Activated T-helper 1 cell treated with anti-CD3 and anti-CD28 coated beads, Interleukin-12 subunit alpha, Interleukin-12 subunit beta, Interleukin-2, Interleukin-4 antibody, amounts not matched to agents 30 ng/mL and 10 ng/mL and 1 ng/mL, durations not matched to agents 14 hours and 24 hours and 36 hours (primary cell): ENCODE measurements around the gene PRR33. TPM values are rescaled to one million over a fixed set of nuclear protein-coding genes. Genes with fewer than 3 reads are reported as not detected.

Experiments used
- DNase-seq: peaks from one replicate; pipeline ENCODE4 v3.0.0; 2021; ENCODE audit warnings: low spot score
- H3K27ac Mint-ChIP-seq: one replicate; pipeline ENCODE4 v1.8.0; 2021; ENCODE audit warnings: mild to moderate bottlenecking, mixed read lengths
- H3K27me3 Mint-ChIP-seq: one replicate; pipeline ENCODE4 v1.8.0; 2022; ENCODE audit warnings: mild to moderate bottlenecking, moderate library complexity, mixed read lengths; ENCODE audit not compliant: insufficient read depth
- H3K36me3 Mint-ChIP-seq: one replicate; pipeline ENCODE4 v1.8.0; 2021; ENCODE audit warnings: low read depth, mixed read lengths
- H3K4me1 Mint-ChIP-seq: one replicate; pipeline ENCODE4 v1.8.0; 2021; ENCODE audit warnings: low read depth, mixed read lengths
- H3K4me3 Mint-ChIP-seq: one replicate; pipeline ENCODE4 v1.8.0; 2021; ENCODE audit warnings: mild to moderate bottlenecking, moderate library complexity, mixed read lengths
- H3K9me3 Mint-ChIP-seq: one replicate; pipeline ENCODE4 v1.8.0; 2021; ENCODE audit warnings: mixed read lengths
- intact Hi-C: fragments of 100-400 bp; cut with micrococcal nuclease; formaldehyde crosslinking; loops from one replicate; pipeline ENCODE4 v1.15.1; 2024
- total RNA-seq: library from RNA; stranded (reverse); gene quantifications from 2 replicates; pipeline ENCODE4 v1.2.3, GENCODE V29; 2022

The PRR33 gene
- total RNA-seq, 1 donor from 2014 or later = 0.05 TPM

DNA sequence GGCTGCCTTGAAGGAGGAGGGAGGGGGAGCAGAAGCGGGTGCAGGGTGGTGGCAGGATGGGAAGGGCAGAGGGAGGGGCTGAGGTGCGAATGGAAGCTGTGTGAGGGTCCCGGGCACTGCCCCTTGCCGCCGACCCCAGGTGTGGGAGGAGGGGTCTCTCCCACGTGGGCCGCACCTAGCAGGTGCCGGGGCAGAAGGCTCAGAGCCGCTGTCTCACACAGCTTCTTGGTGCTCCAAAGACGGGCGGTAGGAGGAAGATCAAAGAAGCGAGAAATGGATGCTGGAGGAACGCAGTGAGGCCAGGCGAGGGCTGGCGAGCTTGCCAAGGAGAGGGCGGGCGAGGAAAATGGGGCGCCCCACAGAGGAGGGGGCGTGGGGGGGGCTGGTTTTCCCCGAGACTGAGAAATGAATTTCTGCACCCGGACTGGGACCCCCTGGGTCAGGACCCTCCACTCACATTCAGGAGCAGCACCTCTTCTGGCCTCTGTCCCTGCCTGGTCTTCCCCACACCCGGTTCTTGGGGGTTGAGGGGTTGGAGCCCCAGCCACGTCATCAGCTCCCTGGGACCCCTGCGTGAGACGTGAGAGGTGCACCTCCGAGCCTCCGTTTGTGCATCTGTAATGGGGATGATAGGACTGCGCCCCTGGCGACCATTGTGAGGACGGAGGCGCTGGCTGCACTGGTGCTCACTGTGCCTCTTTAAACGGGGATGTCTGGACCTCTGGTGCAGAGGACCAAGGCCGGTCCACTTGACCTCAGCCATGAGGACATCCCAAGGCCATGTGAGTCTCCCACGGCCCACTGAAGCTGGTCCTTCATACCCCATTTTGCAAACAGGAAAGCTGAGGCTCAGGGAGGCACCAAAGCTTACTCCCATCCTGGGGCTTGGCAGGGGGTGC is 22.0 kb downstream of the PRR33 start:
- DNase-seq = no peak
- no peak overlapping the region for H3K4me3 Mint-ChIP-seq
- intact Hi-C loops = loop anchor here (2.0 kb wide), 1 partner anchor 15 kb away; no protein-coding TSS in a partner anchor
- H3K36me3 Mint-ChIP-seq = peaks cover 5% of the 10 kb centered on the region
- no peaks in the 10 kb centered on the region for H3K9me3 Mint-ChIP-seq
- H3K27ac Mint-ChIP-seq = no peak overlapping the region
- H3K4me1 Mint-ChIP-seq = peaks cover 9% of the 10 kb centered on the region
- H3K27me3 Mint-ChIP-seq = peaks cover 2% of the 10 kb centered on the region

DNA sequence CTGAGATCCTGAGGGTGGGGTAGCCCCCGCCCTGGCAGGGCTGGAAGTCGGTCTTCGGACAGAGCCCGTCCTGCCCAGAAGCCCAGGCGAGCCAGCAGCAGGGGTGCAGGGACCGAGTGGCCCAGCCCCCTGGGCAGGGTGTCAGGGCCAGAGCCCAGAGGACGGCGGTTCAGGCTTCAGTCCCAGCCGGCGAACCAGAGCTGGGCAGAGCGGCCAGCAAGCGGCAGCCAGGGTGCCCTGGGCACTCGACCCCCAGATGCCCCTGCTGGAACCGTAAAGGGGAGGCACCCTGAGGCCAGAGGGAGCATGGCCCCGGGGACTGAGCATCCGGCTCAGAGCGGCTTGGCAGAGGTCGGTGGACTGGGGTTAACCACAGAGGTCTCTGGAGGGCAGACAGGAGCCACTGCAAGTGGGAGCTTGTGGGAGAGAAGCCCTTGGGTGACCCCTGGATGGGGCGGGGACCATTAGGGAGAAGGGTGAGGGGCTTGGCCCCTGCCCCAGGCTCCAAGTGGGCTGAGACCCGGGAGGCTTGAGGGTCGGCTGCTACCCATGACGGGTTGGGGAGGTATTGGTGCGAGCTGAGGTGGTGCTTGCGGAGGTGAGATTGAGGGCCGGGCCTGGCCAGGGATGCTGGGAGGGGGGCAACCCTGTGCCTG is 22.9 kb downstream of the PRR33 start:
- no peak overlapping the region for H3K27ac Mint-ChIP-seq
- H3K27me3 Mint-ChIP-seq = peaks cover 2% of the 10 kb centered on the region
- H3K4me1 Mint-ChIP-seq = peaks cover 9% of the 10 kb centered on the region
- peaks cover 5% of the 10 kb centered on the region for H3K36me3 Mint-ChIP-seq
- no peak for DNase-seq
- no peak overlapping the region for H3K4me3 Mint-ChIP-seq
- no peaks in the 10 kb centered on the region for H3K9me3 Mint-ChIP-seq
- intact Hi-C loops = no loop called here

DNA sequence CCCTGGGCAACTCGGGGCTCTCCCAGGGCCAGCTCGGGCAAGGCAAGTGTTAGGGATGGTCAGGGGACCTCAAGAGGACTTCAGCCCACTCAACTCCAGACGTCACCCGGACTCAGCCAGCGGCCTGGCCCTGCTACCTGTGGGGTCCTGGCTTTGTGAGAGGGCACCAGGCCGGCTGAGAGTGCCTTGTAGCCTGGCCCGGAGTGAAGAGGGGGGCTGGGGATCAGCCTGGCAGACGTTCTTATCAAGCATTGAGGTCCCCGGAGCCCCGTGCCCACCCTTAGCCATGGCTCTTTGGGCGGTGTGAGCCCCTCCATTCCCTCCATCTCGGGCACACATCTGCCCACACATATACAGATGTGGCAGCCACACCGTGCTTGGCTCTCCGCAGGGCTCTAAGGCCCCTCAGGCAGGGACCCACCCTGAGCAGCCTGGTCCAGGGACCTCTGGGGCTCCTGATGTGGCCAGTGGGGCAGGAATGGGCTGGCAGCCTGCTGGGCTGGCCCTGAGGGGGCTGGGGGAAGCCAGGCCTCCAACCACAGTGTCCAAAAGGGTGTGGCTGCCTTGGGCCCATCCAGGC is 23.5 kb downstream of the PRR33 start:
- Mint-ChIP-seq H3K27ac (no peak overlapping the region), H3K36me3 (peaks cover 5% of the 10 kb centered on the region)

DNA sequence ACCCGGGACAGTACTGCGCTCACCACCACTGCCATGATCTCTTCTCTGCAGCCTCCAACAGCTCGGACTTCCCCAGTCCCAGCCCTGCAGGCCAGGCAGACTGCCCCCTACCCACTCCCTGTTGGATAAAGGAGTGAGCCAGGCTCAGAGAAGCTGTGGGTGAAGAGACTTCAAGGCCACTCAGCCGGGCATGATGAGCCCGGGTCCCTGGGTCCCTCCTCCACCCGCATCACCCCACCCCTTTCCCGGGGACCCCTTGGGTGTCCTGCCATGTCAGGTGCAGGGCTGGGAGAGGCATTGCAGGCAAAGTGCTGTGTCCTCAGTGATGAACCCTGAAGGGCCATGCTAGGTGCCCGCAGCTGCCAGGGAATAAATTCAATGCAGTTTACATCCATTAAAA is 24.3 kb downstream of the PRR33 start:
- Mint-ChIP-seq H3K4me1 (peaks cover 9% of the 10 kb centered on the region), H3K27ac (no peak overlapping the region), H3K27me3 (peaks cover 2% of the 10 kb centered on the region)

More for the DNA sequence above, 23.5 kb downstream of the PRR33 start:
- Mint-ChIP-seq H3K27me3 (peaks cover 2% of the 10 kb centered on the region), H3K4me1 (peaks cover 9% of the 10 kb centered on the region), H3K9me3 (no peaks in the 10 kb centered on the region), H3K4me3 (no peak overlapping the region)
- DNase-seq = no peak
- intact Hi-C loops = no loop called here

DNA sequence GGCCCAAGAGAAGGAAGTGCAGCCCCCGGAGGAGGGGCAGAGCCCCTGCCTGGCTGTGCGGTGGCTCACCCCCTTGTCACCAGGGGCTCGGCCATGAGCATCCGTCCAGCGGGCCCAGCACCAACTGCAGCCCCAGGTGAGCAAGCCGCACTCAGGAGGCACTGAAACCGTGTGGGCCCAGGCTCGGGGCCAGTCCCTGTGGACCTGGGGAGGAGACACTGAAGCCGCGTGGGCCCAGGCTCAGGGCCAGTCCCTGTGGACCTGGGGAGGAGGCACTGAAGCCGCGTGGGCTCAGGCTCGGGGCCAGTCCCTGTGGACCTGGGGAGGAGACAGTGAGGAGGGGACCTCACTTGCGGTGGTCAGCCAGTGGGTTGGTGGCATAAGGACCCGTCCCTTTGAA is 24.9 kb downstream of the PRR33 start:
- Mint-ChIP-seq H3K27ac (no peak overlapping the region), H3K4me1 (peaks cover 9% of the 10 kb centered on the region), H3K4me3 (no peak overlapping the region), H3K9me3 (no peaks in the 10 kb centered on the region), H3K36me3 (peaks cover 5% of the 10 kb centered on the region), H3K27me3 (peaks cover 2% of the 10 kb centered on the region)
- no peak for DNase-seq
- intact Hi-C loops = no loop called here

More for the DNA sequence above, 24.3 kb downstream of the PRR33 start:
- intact Hi-C loops = no loop called here
- Mint-ChIP-seq H3K36me3 (peaks cover 5% of the 10 kb centered on the region), H3K4me3 (no peak overlapping the region), H3K9me3 (no peaks in the 10 kb centered on the region)
- no peak for DNase-seq

DNA sequence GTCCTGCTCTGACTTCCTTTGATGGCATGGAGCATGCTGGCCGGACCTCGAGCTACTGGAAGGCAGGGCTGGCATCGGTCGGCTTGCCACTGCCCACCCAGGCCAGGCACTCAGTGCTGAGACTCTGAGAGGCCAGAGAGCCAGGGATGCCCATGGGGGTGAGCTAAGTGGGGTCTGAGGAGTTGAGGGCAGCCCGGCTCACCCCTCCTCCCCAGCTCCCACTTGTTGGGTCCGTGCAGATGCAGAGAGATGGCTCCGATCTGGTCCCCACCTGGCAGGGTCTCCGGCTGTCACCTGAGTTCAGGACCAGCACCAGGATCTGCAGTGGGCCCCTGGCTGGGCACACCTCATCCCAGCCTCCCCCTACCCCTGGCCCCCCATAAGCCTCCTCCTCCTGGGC is 25.5 kb downstream of the PRR33 start:
- intact Hi-C loops = no loop called here
- Mint-ChIP-seq H3K36me3 (peaks cover 5% of the 10 kb centered on the region), H3K27ac (no peak overlapping the region), H3K4me3 (no peak overlapping the region), H3K9me3 (no peaks in the 10 kb centered on the region), H3K4me1 (peaks cover 9% of the 10 kb centered on the region), H3K27me3 (peaks cover 2% of the 10 kb centered on the region)
- DNase-seq = no peak

DNA sequence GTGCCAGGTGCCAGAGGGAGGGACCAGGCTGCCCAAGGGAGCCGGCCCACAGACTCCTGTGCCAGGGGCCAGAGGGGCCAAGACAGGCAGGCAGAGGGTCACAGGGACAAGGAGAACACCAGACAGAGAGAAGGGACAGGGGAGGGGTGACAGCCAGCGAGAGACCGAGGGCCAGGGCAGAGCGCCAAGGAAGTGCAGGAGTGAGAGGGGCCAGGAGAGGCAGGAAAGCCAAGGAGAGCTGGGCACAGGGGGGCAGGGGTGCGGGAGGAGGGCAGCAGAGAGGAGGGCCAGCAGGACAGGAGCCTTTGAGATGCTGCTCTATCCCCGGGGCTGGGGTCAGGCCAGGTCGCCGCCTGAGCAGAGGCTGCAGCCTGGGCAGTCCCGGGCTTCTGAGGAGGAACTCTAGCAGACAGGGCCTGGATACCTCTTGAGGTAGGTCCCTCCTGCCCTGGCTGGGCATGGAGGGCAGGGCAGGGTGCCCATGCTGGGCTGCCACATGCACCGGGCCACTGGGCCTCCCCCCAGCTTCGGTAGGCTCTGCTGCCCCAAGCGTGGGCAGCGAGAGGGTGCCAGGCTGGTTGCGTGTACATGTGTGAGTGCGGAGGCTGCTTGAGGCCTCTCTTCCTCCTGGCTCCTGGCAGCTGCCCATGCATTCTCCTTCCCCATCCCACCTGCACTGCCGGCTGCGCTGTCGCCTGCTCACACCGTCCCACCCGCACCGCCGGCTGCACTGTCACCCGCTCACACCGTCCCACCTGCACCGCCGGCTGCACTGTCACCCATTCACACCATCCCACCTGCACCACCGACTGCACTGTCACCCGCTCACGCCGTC is 26.6 kb downstream of the PRR33 start:
- H3K4me1 Mint-ChIP-seq = no peaks in the 10 kb centered on the region
- intact Hi-C loops = no loop called here
- H3K27me3 Mint-ChIP-seq = peaks cover 2% of the 10 kb centered on the region
- H3K9me3 Mint-ChIP-seq = no peaks in the 10 kb centered on the region
- no peak overlapping the region for H3K4me3 Mint-ChIP-seq
- H3K36me3 Mint-ChIP-seq = peaks cover 3% of the 10 kb centered on the region
- no peak overlapping the region for H3K27ac Mint-ChIP-seq
- no peak for DNase-seq

DNA sequence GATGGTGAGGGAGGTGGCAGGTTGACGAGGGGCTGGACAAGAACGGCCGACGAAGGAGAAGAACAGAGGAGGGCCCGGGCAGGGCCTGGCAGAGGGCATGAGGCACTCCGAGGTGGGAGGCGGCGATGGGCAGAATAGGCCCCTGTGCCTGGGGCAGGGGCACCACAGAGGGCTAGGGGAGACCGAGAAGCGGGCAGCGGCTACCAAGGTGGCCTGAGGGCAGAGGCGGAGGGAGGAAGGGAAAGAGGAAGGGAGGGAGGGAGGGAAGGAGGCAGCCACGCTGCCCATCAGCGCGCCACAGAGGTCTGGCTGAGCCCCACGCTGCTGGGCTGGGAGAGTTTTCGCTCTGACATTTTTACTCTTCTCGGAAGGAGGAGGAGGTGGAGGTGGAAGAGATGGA is 27.5 kb downstream of the PRR33 start:
- intact Hi-C loops = no loop called here
- H3K27ac Mint-ChIP-seq = no peak overlapping the region
- no peaks in the 10 kb centered on the region for H3K4me1 Mint-ChIP-seq
- peaks cover 2% of the 10 kb centered on the region for H3K27me3 Mint-ChIP-seq
- no peak overlapping the region for H3K4me3 Mint-ChIP-seq
- no peaks in the 10 kb centered on the region for H3K9me3 Mint-ChIP-seq
- no peak for DNase-seq
- peaks cover 3% of the 10 kb centered on the region for H3K36me3 Mint-ChIP-seq

DNA sequence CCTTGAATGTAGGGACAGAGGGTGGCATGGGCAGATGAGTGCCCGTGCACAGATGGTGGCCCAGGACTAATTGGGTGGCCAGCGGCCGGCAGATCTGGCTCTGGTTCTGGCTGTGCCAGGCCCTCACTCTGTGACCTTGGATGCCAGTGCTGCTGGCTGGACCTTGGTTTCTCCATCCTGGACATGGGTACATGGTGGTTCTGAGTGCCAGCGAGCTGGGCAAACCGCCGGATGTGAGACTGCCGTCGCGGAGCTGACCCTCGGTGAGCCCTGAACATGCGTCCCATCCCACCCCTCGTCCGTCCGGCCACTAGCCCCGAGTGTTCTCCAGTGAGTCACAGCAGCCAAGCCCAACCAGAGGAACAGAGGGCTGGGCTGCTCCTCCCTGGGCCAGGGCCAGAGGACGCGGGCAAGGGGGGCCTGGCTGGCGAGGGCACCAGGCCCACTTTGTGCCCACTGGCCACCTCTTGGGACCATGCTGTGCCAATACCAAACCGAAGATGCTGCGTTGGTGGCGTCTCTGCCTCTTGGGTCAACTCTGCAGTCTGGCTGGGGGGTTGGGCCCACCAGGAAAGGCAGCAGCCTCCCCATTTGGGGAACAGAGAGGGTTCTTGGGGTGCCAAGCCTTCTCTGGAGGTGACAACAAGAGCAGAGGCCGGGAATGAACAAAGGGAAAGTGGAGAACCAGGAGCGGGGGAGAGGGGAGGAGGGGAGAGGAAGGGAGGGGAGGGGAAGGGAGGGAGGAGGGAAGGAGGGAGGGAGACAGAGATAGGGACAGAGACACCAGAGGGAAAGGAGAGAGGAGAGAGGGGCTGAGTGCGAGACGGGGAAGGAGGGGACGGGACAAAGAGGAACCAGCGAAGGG is 28.1 kb downstream of the PRR33 start:
- peaks cover 3% of the 10 kb centered on the region for H3K36me3 Mint-ChIP-seq
- DNase-seq = no peak
- no peaks in the 10 kb centered on the region for H3K9me3 Mint-ChIP-seq

DNA sequence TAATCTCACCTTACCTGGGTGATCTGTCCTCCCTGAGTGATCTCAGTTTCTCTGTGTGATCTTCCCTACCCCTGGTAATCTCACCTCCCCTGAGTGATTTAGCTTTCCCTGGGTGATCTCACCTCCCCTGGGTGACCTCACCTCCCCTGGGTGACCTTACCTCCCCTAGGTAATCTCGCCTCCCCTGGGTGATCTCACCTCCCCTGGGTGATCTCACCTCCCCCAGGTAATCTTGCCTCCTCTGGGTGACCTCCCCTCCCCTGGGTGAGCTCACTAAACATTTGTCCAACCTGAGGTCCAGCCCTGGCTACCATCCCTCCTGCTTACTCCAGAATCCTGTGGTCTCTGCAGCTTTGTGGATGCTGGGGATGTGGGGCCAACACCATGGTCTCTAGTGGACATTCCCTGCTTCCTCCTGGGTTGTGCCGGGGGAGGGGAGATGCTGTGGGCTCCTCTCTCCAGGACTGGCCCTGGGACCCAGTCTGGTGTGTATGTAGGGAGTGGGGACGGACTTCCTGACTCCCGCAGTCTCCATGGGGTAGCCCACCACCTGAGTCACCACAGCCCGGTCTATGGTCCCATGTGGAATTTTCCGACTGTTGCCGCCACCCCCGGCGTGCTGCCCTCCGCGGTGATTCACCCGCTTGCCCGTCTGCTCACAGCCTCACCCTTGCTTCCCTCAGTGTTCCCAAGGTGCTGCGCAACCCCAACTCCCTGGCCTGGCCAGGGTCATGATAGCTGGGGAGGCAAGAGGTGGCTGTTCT is 28.9 kb downstream of the PRR33 start:
- Mint-ChIP-seq H3K36me3 (peaks cover 3% of the 10 kb centered on the region), H3K9me3 (no peaks in the 10 kb centered on the region), H3K27ac (no peak overlapping the region), H3K4me3 (no peak overlapping the region), H3K27me3 (no peaks in the 10 kb centered on the region), H3K4me1 (no peaks in the 10 kb centered on the region)
- DNase-seq = no peak
- intact Hi-C loops = no loop called here

More for the DNA sequence above, 28.1 kb downstream of the PRR33 start:
- no peaks in the 10 kb centered on the region for H3K27me3 Mint-ChIP-seq
- H3K27ac Mint-ChIP-seq = no peak overlapping the region
- no peaks in the 10 kb centered on the region for H3K4me1 Mint-ChIP-seq
- no peak overlapping the region for H3K4me3 Mint-ChIP-seq
- intact Hi-C loops = no loop called here
